H54 (cell line): ENCODE results near the gene TMEM185A.
"Not testable (repeated sequence)": the region's sequence is repeated elsewhere in the genome, so short reads cannot be mapped to it uniquely, and the experiment has no call there.

Experiments used
- DNase-seq: peaks from one replicate; pipeline ENCODE4 v3.0.0; 2011; ENCODE audit warnings: low spot score, mixed read lengths; ENCODE audit not compliant: insufficient read length
- FAIRE-seq: peaks from 3 replicates; lab custom pipeline; 2011; peaks lifted over from hg19 to GRCh38; lab: Jason Lieb, UNC
- POLR2A ChIP-seq: IDR thresholded peaks from 2 replicates; pipeline ENCODE4 v1.6.1; 2011; ENCODE audit warnings: low read depth, mild to moderate bottlenecking, low read length

Gene TMEM185A

DNA sequence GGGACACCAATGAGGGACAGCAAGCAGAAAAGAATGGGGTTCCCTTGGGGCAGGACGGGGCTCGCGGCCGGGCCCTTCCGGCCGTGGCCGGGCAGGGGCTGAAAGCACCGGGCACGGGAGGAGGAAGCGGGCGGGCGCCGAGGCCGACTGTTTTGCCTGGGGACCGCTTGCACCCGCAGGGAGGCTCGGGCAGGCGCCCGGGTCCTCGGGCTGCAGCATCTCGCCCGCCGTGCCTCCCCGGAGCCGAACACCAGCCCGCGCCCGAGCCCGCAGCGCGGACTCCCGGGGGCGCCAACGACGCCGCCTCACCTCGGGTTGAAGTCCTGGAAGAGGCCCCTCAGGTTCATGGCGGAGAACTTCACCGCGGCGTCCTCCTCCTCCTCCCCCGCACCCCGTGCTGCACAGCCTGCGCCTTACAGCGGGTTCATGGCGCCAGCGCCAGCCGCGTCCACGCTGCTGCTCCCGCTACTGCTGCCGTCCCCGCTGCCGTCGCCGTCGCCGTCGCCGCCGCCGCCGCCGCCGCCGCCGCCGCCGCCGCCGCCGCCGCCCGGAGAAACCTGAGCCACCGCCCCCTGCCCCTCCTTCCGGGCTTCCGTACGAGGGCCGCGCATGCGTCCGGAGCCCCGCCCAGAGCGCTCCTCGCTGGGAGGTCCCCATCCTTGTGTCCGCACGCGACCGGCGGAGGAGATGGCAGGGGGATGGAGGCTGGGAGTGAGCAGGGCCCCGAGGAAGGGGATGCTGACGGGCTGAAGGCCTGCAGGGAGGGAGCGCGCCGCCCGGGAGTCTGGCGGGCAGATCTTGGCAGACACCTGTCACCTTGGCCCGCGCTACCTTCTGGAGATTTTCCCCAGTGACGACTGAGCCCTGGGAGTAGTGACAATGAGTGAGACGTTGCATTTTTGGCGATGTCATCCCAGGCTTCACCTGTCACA lies at the start of gene TMEM185A:
Gene TMEM185A, minus strand, starts transcription at position 559 of the 932 bp plus-strand sequence. Its CDS starts 212 bp downstream, at position 347.
- FAIRE-seq (no peak), DNase-seq (peak; percentile 53)
- peak; percentile 46 for TF ChIP-seq POLR2A

GRCh38 chrX:149681182-149681581 lies 49.6 kb upstream of the TMEM185A start:
- DNase-seq (no peak), FAIRE-seq (no peak)
- no peak for TF ChIP-seq POLR2A

- not testable (repeated sequence) for DNase-seq, FAIRE-seq
Observed at GRCh38 chrX:149679164-149679678, 47.6 kb upstream of the TMEM185A start.

GRCh38 chrX:149675554-149675953 lies 44.0 kb upstream of the TMEM185A start:
- FAIRE-seq: not testable (repeated sequence)

GRCh38 chrX:149675088-149675487 lies 43.5 kb upstream of the TMEM185A start:
- FAIRE-seq, DNase-seq: not testable (repeated sequence)

More at GRCh38 chrX:149675554-149675953, 44.0 kb upstream of the TMEM185A start:
- not testable (repeated sequence) for DNase-seq

DNA sequence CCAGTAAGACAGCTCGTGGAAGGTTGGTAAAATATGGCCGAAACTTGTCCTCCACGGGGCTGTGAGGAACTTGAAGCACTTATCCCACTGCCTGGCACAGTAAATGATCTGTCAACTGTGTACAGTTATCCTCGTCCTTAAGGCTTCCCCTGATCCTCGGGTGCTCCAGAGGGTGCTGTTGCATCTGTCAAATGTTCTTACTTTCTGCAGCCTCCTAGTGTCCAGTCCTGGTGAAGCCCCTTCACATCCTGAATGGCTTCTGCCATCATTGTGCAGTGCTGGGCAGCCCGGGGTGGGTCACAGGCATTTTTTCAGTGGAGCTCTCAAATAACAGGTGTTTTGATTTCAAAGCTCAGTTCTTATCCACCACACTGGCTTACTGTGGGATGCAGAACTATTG lies 29.0 kb upstream of the TMEM185A start:
- not testable (repeated sequence) for FAIRE-seq, DNase-seq

DNA sequence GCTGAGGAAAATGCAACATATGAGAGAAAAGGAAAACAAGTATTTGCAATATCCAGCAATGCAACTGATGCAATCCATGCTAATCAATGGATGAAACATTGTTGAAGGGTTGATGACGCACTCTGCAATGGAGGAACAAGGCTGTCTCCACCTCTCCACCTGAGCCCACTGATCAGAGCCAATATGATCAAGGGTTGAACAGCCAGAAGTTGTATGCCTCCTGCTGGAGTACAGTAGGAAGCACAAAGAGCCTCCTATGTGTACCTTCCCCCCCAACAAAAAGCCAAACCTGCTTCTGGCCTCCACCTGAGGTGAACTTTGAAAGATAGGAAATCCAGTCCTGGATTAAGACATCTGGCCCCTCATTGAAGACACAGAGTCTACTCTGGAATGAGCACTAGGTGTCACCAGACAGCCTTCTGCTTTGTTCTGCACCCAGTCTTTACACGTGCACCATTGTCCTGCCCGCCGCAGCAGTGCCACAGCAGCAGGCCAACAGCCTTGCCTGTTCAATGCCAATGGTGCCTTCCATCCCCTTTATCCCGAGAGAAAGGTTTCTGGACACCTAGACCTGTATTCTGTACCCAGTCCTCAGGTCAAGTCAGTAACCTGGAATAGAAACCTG lies 24.8 kb upstream of the TMEM185A start:
- DNase-seq, FAIRE-seq: not testable (repeated sequence)

GRCh38 chrX:149652232-149652981 lies 20.8 kb upstream of the TMEM185A start:
- FAIRE-seq (no peak), DNase-seq (no peak)
- TF ChIP-seq POLR2A: no peak

DNA sequence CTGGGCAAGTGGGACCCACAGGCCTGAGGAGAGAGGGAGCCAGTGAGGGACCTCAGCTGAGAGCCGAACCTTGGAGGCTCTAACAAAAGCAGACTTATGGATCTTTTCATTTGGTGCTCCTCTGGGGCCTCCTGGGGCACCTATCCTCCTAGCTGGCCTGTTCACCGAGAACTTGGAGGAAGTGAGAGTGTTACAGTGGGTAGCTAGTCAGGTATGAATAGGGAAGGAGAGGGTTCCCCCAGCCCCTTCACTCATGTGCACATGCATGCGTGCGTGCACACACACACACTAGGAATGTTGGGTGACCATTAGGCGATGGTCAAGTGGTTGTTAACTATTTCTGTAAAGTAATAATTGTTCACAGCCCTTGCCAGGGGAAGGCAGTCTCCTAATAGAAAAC lies 18.6 kb upstream of the TMEM185A start:
- DNase-seq (no peak), FAIRE-seq (no peak)
- TF ChIP-seq POLR2A: no peak

GRCh38 chrX:149648932-149649331 lies 17.3 kb upstream of the TMEM185A start:
- no peak for DNase-seq
- no peak for FAIRE-seq
- no peak for TF ChIP-seq POLR2A

DNA sequence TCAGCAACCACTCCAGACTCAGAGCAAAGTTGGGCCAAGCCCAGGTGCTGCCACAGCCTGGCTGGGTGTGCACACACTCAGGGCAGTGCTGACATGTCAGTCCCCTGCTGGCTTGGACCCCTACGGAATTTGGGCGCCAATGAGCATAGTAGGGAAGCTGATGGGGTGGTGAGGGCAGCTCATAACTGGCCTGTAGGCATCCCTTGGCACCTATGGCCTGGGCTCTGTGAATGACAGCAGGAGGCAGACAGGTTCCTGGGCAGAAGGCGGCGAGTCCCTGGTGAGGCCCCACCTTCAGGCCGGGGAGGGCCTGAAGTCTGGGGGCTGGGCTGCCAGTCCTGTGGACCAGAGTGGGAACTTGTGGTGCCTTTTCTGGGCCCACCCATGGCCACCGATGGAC lies 15.9 kb upstream of the TMEM185A start:
- no peak for TF ChIP-seq POLR2A
- no peak for FAIRE-seq
- no peak for DNase-seq

DNA sequence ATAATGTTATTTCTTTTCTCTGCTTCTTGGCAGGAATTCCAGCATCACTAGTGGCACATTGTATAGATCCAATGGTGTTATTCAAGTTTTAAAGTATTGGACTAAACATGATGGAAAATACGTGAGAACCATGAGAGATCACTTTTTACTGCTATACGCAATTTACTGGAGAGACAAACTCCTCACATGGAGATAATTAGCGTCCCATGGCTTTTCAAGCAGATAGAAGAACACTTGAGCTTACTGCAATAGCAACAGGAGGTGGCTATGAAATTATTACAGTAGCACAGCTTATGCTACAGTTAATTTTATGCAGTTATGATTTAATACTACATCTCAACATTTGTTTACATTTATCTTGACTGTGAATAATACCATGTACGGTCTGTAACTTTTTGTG lies 11.9 kb upstream of the TMEM185A start:
- DNase-seq: no peak
- TF ChIP-seq POLR2A: no peak
- FAIRE-seq: no peak

DNA sequence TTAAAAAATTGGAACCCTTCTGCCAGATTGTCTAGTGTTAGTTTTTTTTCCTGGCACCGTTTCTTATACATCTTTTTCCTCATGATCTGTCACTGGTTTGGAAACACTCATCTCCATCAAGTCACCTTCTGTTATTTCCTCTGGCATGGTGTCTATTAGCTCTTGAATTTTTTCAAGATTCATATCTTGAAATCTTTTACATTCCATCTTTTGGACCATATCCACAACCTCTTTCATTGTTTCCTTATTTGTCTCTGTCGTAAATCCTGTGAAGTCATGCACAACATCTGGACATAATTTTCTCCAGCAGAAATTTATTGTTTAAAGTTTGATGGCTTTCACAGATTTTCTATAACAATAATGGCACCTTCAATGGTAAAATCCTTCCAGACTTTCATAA lies 10.2 kb upstream of the TMEM185A start:
- TF ChIP-seq POLR2A: no peak
- FAIRE-seq: no peak
- no peak for DNase-seq

DNA sequence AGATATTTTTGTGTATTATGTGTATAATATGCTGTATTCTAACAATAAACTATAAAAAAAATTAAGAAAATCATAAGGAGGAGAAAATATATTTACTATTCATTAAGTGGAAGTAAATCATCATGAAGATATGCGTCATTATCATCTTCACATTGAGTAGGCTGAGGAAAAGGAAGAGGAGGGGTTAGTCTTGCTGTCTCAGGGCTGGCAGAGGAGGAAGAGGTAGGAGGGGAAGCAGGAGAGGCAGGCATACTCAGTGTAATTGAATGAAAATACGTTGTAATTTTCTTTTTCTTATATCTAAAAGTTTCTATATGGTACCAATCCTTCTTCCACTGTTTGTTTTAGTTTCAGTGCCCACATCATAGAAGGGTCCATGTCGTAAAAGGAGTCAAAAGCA lies 9.8 kb upstream of the TMEM185A start:
- FAIRE-seq (no peak), DNase-seq (no peak)
- TF ChIP-seq POLR2A: no peak
